ENCODE measurements around the gene COL6A5.

The COL6A5 gene

DNA sequence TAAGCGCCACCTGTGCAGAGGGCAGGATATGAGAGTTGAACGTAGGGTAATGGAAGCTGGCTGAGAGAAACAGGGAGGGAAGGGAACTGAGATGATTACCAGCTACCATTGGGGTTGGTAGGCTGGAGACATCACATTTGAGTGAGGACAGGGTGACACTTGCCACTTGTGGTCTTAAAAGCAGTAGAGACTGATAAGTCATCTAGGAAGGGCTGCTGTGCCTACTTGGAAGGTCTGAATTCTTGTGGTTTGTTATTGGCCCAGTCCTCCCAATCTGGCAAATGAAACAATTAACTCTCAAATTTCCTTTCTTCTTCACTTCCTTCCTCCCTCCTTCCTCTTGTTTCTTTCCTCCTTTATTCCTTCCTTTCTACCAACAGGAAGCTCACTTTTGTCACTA, 46.8 kb downstream of the COL6A5 start:
- no peak for DNase-seq (ENCODE audit: low read depth in 1 of 2, low spot score in 1 of 2)
- peaks cover 3% of the 10 kb centered on the region for H3K27me3 ChIP-seq (ENCODE audit: insufficient read depth, poor library complexity, severe bottlenecking)
- no peak for TF ChIP-seq POLR2AphosphoS5 (IDR thresholded peaks at IDR 0.05; ENCODE audit: low read depth)
- TF ChIP-seq SPI1 (IDR thresholded peaks at IDR 0.05; ENCODE audit: borderline replicate concordance, low read depth): no peak
- TF ChIP-seq GABPA (IDR thresholded peaks at IDR 0.05; ENCODE audit: low read depth): no peak
- TF ChIP-seq, protein P1, sequence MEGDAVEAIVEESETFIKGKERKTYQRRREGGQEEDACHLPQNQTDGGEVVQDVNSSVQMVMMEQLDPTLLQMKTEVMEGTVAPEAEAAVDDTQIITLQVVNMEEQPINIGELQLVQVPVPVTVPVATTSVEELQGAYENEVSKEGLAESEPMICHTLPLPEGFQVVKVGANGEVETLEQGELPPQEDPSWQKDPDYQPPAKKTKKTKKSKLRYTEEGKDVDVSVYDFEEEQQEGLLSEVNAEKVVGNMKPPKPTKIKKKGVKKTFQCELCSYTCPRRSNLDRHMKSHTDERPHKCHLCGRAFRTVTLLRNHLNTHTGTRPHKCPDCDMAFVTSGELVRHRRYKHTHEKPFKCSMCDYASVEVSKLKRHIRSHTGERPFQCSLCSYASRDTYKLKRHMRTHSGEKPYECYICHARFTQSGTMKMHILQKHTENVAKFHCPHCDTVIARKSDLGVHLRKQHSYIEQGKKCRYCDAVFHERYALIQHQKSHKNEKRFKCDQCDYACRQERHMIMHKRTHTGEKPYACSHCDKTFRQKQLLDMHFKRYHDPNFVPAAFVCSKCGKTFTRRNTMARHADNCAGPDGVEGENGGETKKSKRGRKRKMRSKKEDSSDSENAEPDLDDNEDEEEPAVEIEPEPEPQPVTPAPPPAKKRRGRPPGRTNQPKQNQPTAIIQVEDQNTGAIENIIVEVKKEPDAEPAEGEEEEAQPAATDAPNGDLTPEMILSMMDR (IDR thresholded peaks at IDR 0.05; ENCODE audit: insufficient read depth, low read length): no peak
- TF ChIP-seq, protein P2, sequence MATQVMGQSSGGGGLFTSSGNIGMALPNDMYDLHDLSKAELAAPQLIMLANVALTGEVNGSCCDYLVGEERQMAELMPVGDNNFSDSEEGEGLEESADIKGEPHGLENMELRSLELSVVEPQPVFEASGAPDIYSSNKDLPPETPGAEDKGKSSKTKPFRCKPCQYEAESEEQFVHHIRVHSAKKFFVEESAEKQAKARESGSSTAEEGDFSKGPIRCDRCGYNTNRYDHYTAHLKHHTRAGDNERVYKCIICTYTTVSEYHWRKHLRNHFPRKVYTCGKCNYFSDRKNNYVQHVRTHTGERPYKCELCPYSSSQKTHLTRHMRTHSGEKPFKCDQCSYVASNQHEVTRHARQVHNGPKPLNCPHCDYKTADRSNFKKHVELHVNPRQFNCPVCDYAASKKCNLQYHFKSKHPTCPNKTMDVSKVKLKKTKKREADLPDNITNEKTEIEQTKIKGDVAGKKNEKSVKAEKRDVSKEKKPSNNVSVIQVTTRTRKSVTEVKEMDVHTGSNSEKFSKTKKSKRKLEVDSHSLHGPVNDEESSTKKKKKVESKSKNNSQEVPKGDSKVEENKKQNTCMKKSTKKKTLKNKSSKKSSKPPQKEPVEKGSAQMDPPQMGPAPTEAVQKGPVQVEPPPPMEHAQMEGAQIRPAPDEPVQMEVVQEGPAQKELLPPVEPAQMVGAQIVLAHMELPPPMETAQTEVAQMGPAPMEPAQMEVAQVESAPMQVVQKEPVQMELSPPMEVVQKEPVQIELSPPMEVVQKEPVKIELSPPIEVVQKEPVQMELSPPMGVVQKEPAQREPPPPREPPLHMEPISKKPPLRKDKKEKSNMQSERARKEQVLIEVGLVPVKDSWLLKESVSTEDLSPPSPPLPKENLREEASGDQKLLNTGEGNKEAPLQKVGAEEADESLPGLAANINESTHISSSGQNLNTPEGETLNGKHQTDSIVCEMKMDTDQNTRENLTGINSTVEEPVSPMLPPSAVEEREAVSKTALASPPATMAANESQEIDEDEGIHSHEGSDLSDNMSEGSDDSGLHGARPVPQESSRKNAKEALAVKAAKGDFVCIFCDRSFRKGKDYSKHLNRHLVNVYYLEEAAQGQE (IDR thresholded peaks at IDR 0.05; ENCODE audit: insufficient replicate concordance, low read depth): no peak
- H3K4me3 ChIP-seq (replicated peaks; ENCODE audit: insufficient read depth, low read length): no peak overlapping the region
- no peak overlapping the region for H3K27ac ChIP-seq (replicated peaks)

DNA sequence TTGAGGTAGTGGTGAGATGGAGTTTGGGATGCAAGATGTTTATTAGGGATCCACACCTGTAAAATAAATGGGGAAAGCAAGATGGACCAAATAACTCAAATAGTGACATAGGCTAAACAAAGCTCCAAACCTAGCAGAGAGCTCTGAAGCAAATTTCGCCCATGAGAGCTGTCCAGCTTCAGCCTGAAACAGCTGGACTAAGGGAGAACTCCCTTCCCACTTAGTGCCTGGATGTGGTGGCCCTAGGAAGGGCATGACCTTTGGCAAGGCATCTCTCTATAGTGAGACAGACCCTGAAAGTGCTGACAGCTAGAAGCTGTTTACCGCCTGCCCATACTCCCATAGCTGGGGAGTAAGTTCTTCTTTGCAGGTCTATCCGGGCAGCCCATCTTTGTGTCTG, 48.1 kb downstream of the COL6A5 start:
- no peak for DNase-seq (ENCODE audit: low read depth in 1 of 2, low spot score in 1 of 2)
- H3K4me3 ChIP-seq (replicated peaks; ENCODE audit: insufficient read depth, low read length): no peak overlapping the region
- peaks cover 3% of the 10 kb centered on the region for H3K27me3 ChIP-seq (ENCODE audit: insufficient read depth, poor library complexity, severe bottlenecking)
- no peak overlapping the region for H3K27ac ChIP-seq (replicated peaks)
- TF ChIP-seq POLR2AphosphoS5 (IDR thresholded peaks at IDR 0.05; ENCODE audit: low read depth): no peak
- no peak for TF ChIP-seq GABPA (IDR thresholded peaks at IDR 0.05; ENCODE audit: low read depth)
- TF ChIP-seq, protein P2 (IDR thresholded peaks at IDR 0.05; ENCODE audit: insufficient replicate concordance, low read depth): peak; percentile 58
- no peak for TF ChIP-seq SPI1 (IDR thresholded peaks at IDR 0.05; ENCODE audit: borderline replicate concordance, low read depth)

DNA sequence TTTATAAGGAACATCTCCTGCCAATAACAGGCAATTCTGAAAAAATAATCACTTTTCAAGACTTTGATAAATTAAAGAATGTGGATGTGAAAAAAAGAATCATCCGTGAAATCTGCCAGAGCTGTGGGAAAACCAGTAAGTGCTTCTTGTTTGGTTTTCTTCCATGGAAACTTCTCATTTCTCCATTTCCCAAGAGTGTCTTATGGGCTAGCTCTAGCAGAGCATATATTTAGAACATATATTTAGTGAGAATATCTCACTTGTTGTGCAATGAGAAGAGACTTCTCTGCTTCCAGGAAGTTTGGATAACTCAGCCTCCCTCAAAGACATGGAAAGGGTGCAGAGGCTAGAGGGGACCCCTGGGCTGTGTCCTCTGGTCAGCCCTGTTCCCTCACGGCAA, 49.9 kb downstream of the COL6A5 start:
- H3K27ac ChIP-seq (replicated peaks): no peak overlapping the region
- no peak overlapping the region for H3K4me3 ChIP-seq (replicated peaks; ENCODE audit: insufficient read depth, low read length)
- DNase-seq (ENCODE audit: low read depth in 1 of 2, low spot score in 1 of 2): no peak
- TF ChIP-seq POLR2AphosphoS5 (IDR thresholded peaks at IDR 0.05; ENCODE audit: low read depth): no peak
- no peak for TF ChIP-seq GABPA (IDR thresholded peaks at IDR 0.05; ENCODE audit: low read depth)
- no peak for TF ChIP-seq SPI1 (IDR thresholded peaks at IDR 0.05; ENCODE audit: borderline replicate concordance, low read depth)
- TF ChIP-seq, protein P1 (IDR thresholded peaks at IDR 0.05; ENCODE audit: insufficient read depth, low read length): no peak
- TF ChIP-seq, protein P2 (IDR thresholded peaks at IDR 0.05; ENCODE audit: insufficient replicate concordance, low read depth): no peak
- peaks cover 3% of the 10 kb centered on the region for H3K27me3 ChIP-seq (ENCODE audit: insufficient read depth, poor library complexity, severe bottlenecking)
